KMS-11 (cell line): ENCODE results near the gene IGFBP5.

Experiments
- H2AFZ ChIP-seq: fragments of 200-600 bp; sonication (generic); 2 replicates; pipeline ENCODE4 v1.6.1; 2016; ENCODE audit warnings: antibody characterized with exemption, mixed run types, low read depth
- H3K27ac ChIP-seq: fragments of 200-600 bp; sonication (generic); 2 replicates; pipeline ENCODE4 v1.6.1; 2016; ENCODE audit warnings: mild to moderate bottlenecking, mixed run types
- H3K27me3 ChIP-seq: fragments of 200-600 bp; sonication (generic); 2 replicates; pipeline ENCODE4 v1.6.1; 2017; ENCODE audit warnings: mild to moderate bottlenecking, low read depth, mixed run types, moderate library complexity; ENCODE audit not compliant: insufficient read depth
- H3K36me3 ChIP-seq: fragments of 200-600 bp; sonication (generic); 2 replicates; pipeline ENCODE4 v1.6.1; 2017; ENCODE audit warnings: mild to moderate bottlenecking, mixed run types; ENCODE audit not compliant: insufficient read depth
- H3K4me1 ChIP-seq: fragments of 200-600 bp; sonication (generic); 2 replicates; pipeline ENCODE4 v1.6.1; 2016; ENCODE audit warnings: mild to moderate bottlenecking, low read depth, mixed run types; ENCODE audit not compliant: poor library complexity, severe bottlenecking
- H3K4me2 ChIP-seq: fragments of 200-600 bp; sonication (generic); 2 replicates; pipeline ENCODE4 v1.7.0; 2016; ENCODE audit warnings: mild to moderate bottlenecking, mixed run types
- H3K4me3 ChIP-seq: fragments of 200-600 bp; sonication (generic); IDR thresholded peaks from 2 replicates; pipeline ENCODE4 v1.6.1; 2017; ENCODE audit warnings: low read depth, low read length, mixed read lengths; ENCODE audit not compliant: insufficient read depth
- H3K79me2 ChIP-seq: fragments of 200-600 bp; sonication (generic); 2 replicates; pipeline ENCODE4 v1.6.1; 2016; ENCODE audit warnings: low read depth, mixed run types; ENCODE audit not compliant: insufficient read depth
- H3K9ac ChIP-seq: fragments of 200-600 bp; sonication (generic); 2 replicates; pipeline ENCODE4 v1.6.1; 2016; ENCODE audit warnings: mild to moderate bottlenecking, mixed run types
- H4K20me1 ChIP-seq: fragments of 200-600 bp; sonication (generic); 2 replicates; pipeline ENCODE4 v1.6.1; 2016; ENCODE audit warnings: mild to moderate bottlenecking, mixed run types; ENCODE audit not compliant: insufficient read depth
- CTCF ChIP-seq: fragments of 200-600 bp; sonication (generic); conservative IDR thresholded peaks from 2 replicates; pipeline ENCODE4 v1.6.1; 2017; ENCODE audit warnings: low read depth, mild to moderate bottlenecking, antibody characterized with exemption, low read length, moderate library complexity, mixed read lengths

IGFBP5 gene

GRCh38 chr2:216659276-216659675 is 36.1 kb downstream of the IGFBP5 start:
- Histone ChIP-seq H3K4me1 (peaks cover 2% of the 10 kb centered on the region), H3K4me2 (no peak overlapping the region), H3K9ac (no peak overlapping the region), H2AFZ (no peak overlapping the region), H4K20me1 (no peaks in the 10 kb centered on the region), H3K27me3 (no peaks in the 10 kb centered on the region), H3K4me3 (no peak overlapping the region), H3K79me2 (no peaks in the 10 kb centered on the region), H3K36me3 (no peaks in the 10 kb centered on the region), H3K27ac (no peak overlapping the region)
- no peak for TF ChIP-seq CTCF

- Histone ChIP-seq H3K9ac (no peak overlapping the region), H3K27me3 (no peaks in the 10 kb centered on the region), H3K36me3 (no peaks in the 10 kb centered on the region), H2AFZ (no peak overlapping the region), H3K79me2 (no peaks in the 10 kb centered on the region), H4K20me1 (no peaks in the 10 kb centered on the region), H3K27ac (no peak overlapping the region), H3K4me3 (no peak overlapping the region), H3K4me1 (peaks cover 2% of the 10 kb centered on the region), H3K4me2 (no peak overlapping the region)
- no peak for TF ChIP-seq CTCF
Observed at GRCh38 chr2:216658757-216659156, 36.6 kb downstream of the IGFBP5 start.

- Histone ChIP-seq H3K36me3 (no peaks in the 10 kb centered on the region), H3K4me2 (no peak overlapping the region), H4K20me1 (no peaks in the 10 kb centered on the region), H3K4me1 (peaks cover 2% of the 10 kb centered on the region), H2AFZ (no peak overlapping the region), H3K9ac (no peak overlapping the region), H3K79me2 (no peaks in the 10 kb centered on the region), H3K27me3 (no peaks in the 10 kb centered on the region), H3K27ac (no peak overlapping the region), H3K4me3 (no peak overlapping the region)
- TF ChIP-seq CTCF: no peak
Observed at GRCh38 chr2:216657980-216658379, 37.4 kb downstream of the IGFBP5 start.

GRCh38 chr2:216657086-216657855 is 38.1 kb downstream of the IGFBP5 start:
- Histone ChIP-seq H3K4me3 (no peak overlapping the region), H3K27me3 (no peaks in the 10 kb centered on the region), H2AFZ (no peak overlapping the region), H3K79me2 (no peaks in the 10 kb centered on the region), H3K9ac (no peak overlapping the region), H3K4me1 (peaks cover 2% of the 10 kb centered on the region), H3K36me3 (no peaks in the 10 kb centered on the region), H4K20me1 (no peaks in the 10 kb centered on the region), H3K4me2 (no peak overlapping the region), H3K27ac (no peak overlapping the region)
- TF ChIP-seq CTCF: no peak
